ENCODE data around the gene SPECC1.
"Not testable (repeated sequence)": the region's sequence is repeated elsewhere in the genome, so short reads cannot be mapped to it uniquely, and the experiment has no call there.

The SPECC1 gene

GRCh38 chr17:20073055-20073979 is 64.2 kb downstream of the SPECC1 start:
- DNase-seq = peak; percentile 73

GRCh38 chr17:20074001-20074400 is 64.8 kb downstream of the SPECC1 start:
- DNase-seq = no peak

DNA sequence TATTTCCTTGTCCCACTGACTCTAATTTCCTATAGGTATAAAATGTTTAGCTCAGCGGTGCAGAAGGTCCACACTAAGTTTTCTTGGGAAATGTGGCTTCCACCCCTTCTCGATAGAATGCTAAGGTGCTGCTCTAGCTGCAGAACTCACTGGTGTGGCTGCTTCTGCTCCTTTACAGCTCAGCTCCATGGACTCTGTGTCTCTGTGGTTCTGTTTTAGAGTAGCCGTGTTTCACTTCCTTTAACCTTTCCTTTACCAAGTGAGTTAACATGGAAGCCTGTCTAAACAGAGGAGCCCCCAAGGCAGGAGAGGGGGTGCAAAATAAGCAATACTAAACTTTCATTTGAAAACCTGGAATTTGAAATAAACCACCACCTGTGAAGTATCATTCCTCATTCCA is 65.3 kb downstream of the SPECC1 start:
- peak; percentile 49 for DNase-seq

DNA sequence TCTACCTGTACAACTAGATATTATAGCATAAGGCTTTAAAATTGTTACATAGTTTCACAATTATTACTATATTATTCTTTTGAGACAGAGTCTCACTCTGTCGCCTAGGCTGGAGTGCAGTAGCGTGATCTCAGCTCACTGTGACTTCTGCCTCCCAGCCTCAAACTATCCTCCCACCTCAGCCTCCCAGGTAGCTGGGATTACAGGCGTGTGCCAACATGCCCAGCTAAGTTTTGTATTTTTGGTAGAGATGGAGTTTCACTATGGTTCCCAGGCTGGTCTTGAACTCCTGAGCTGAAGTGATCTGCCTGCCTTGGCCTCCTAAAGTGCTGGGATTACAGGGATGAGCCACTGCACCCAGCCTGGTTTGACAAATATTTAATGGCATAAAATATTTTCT is 67.0 kb downstream of the SPECC1 start:
- not testable (repeated sequence) for DNase-seq

DNA sequence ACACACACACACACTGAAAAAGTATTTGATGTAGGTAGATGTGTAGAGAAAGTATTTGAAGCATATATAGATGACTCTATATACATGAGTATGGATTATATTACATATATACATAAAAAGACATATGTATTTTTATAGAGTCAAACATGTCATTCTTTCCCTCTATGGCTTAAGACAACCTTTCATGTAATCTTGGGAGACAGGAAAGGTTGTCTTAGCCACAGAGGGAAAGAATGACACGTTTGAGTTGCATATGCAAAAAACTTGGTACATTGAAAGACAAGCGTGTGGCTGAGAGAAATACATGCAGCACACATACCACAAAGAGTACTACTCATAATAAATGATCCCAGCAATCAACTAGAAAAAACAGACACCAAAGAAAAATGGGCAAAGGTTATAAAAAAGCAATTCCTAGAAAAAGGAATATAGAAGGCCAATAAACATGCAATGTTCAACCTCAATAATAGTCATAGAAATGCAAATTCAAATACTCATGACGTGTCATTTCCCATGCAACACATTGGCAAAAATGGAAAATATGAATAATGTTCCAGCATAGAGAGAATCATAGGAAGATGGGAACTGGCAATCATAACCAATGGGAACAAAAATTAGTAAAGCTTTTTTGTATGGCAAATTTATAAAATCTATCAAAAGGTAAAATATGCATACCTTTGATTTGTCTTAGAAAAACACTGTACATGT is 69.0 kb downstream of the SPECC1 start:
- no peak for DNase-seq

GRCh38 chr17:20080513-20080912 is 71.4 kb downstream of the SPECC1 start:
- no peak for DNase-seq

- no peak for DNase-seq
Measured at GRCh38 chr17:20083156-20083859, 74.1 kb downstream of the SPECC1 start.

- DNase-seq = peak; percentile 37
Measured at GRCh38 chr17:20084621-20085282, 75.6 kb downstream of the SPECC1 start.

DNA sequence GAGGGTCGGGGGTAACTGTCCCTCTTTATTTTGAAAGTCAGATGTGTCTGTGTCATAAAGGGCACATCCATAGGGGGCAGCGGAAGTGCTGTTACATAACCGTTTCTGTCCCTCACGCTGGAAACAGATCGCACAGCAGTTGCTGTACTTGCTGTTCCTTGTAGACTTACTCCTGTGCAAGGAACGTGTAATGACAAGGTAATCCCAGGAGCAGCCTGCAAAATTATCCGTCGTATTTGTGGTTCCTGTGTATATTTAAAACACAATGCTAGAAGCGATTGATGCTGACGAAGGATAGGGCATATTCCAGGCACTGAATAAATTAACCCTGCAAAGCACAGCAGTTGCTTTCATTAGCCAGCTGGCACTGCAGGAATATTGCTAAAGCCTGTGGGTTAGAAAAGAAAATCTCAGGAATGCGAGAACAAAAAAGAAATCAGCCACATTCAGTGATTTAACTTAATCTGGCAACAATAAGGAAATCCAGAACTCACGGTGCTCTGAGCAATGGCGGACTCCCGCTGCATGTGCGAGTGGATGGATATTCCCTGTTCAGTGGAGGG is 76.2 kb downstream of the SPECC1 start:
- no peak for DNase-seq

GRCh38 chr17:20086416-20087076 is 77.4 kb downstream of the SPECC1 start:
- no peak for DNase-seq

- no peak for DNase-seq
Measured at GRCh38 chr17:20087538-20088250, 78.5 kb downstream of the SPECC1 start.

GRCh38 chr17:20089756-20090547 is 80.8 kb downstream of the SPECC1 start:
- DNase-seq = no peak

GRCh38 chr17:20091174-20092029 is 82.2 kb downstream of the SPECC1 start:
- no peak for DNase-seq

GRCh38 chr17:20092261-20092867 is 83.2 kb downstream of the SPECC1 start:
- no peak for DNase-seq

DNA sequence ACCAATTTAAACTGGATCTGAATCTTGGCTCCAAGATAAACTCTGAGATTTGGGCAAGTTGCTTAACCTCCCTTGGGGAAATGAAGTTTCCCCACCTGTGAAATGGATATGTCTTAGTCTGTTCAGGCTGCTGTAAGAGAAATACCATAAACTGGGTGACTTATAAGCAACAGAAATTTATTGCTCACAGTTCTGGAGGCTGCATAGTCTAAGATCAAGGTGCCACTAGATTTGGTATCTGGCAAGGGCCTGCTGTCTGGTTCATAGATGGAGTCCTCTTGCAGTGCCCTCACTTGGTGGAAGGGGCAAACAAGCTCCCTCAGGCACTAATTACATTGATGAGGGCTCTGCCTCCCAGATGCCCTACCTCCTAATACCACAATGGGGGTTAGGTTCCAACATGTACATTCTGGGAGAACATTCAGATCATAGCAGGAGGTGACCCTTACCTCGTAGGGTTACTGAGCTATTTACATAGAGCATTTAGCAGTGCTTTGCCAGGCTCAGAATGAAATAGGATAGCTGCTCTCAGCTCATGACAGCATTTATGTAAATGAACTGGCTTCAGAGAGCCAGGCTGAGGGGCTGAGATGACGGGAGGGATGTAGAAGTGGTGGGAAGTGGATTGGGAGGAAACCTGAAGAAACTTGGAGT is 83.9 kb downstream of the SPECC1 start:
- no peak for DNase-seq

- DNase-seq = no peak
Measured at GRCh38 chr17:20094777-20095176, 85.6 kb downstream of the SPECC1 start.

DNA sequence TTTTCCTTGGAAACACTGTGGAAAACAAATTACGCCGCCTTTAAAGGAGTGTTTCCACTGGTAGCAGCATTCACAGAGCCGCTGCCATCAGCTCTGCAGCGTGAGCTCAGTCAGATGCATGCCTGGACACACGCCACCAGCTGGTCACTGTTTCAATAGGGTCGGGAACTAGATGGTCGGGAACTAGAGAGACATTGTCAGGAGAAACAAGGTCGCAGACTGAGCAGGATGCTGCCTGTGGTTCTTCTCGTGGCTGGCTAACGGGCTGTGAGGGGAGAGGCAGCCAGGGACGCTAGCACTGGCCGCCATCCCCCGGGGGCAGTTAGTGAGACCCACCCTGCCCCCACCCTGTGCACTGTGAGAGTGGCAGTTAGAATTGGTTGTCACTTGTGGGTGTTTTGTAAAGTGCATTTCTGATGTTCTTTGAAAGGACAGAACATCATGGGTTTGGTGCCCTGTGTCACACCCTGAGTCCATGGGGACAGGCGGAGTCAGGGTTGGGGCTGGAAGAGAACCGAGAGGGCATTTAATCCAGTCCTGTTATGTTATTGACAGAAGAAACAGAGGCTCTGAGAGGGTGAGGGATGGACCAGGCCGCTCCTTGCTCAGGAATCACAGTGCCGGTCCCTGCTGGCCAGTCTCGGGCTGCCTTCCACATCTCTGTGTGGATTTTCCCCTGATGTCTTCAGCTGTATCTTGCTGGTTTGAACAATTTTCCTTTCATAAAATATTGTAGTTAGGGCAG is 86.3 kb downstream of the SPECC1 start:
- no peak for DNase-seq

DNA sequence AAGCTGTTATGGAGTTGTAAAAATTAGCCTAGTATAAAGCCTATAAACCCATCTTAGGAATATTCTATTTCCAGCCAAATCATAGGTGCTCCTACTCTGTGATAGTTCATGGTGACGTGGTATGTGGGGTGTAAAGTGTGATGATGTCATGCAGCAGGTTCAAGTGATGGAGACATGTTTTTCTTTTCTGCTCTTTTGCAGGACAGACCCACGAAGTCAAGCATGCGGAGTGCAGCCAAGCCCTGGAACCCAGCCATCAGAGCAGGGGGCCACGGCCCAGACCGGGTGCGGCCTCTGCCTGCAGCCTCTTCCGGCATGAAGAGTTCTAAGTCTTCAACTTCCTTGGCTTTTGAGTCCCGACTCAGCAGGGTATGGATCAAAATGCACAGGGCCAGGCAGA is 87.3 kb downstream of the SPECC1 start:
- DNase-seq = no peak

Measured in RPMI8226 (cell line).